Measurements from ENCODE around the gene SLC20A1.

Gene SLC20A1

GRCh38 chr2:112656679-112657078 is 10.9 kb downstream of the SLC20A1 start:
- peaks cover 80% of the 10 kb centered on the region for H3K36me3 ChIP-seq (ENCODE audit: low read length)
- H3K9me3 ChIP-seq (ENCODE audit: insufficient read depth, low read length), result no peaks in the 10 kb centered on the region
- peaks cover 7% of the 10 kb centered on the region; the same call in 1 of the 2 replicates for H4K20me1 ChIP-seq (ENCODE audit: low read depth, low read length)
- H3K27me3 ChIP-seq (ENCODE audit: low read length), result no peaks in the 10 kb centered on the region
- H3K9me2 ChIP-seq (replicated peaks; ENCODE audit: insufficient read depth, low read length), result no peaks in the 10 kb centered on the region
- H3K9ac ChIP-seq (ENCODE audit: low read length), result no peak overlapping the region
- H3F3A ChIP-seq (ENCODE audit: insufficient read depth), result peaks cover 20% of the 10 kb centered on the region
- H3K79me2 ChIP-seq (ENCODE audit: insufficient read depth, low read length), result peaks cover 60% of the 10 kb centered on the region
- no peak overlapping the region for H3K4me2 ChIP-seq (ENCODE audit: low read depth, low read length, poor library complexity, severe bottlenecking)
- no peak for TF ChIP-seq CTCF (IDR thresholded peaks at IDR 0.05; ENCODE audit: insufficient read depth, low read length, poor library complexity, severe bottlenecking)
- no peak for TF ChIP-seq EZH2phosphoT487 (conservative IDR thresholded peaks at IDR 0.05; ENCODE audit: low read length)
- H2AFZ ChIP-seq (ENCODE audit: low read depth, low read length, severe bottlenecking), result no peak overlapping the region
- H3K27ac ChIP-seq (ENCODE audit: low read depth, low read length), result no peak overlapping the region
- H3K4me3 ChIP-seq (ENCODE audit: insufficient read depth, low read length, poor library complexity, severe bottlenecking), result no peak overlapping the region

GRCh38 chr2:112658301-112658700 is 12.6 kb downstream of the SLC20A1 start:
- Histone ChIP-seq H3K27me3 (ENCODE audit: low read length) (no peaks in the 10 kb centered on the region), H3K4me3 (ENCODE audit: insufficient read depth, low read length, poor library complexity, severe bottlenecking) (no peak overlapping the region), H3K36me3 (ENCODE audit: low read length) (peaks cover 73% of the 10 kb centered on the region), H3K9me3 (ENCODE audit: insufficient read depth, low read length) (no peaks in the 10 kb centered on the region), H3K9ac (ENCODE audit: low read length) (no peak overlapping the region), H3K4me2 (ENCODE audit: low read depth, low read length, poor library complexity, severe bottlenecking) (no peak overlapping the region), H4K20me1 (ENCODE audit: low read depth, low read length) (no peaks in the 10 kb centered on the region; the same call in 1 of the 2 replicates), H3F3A (ENCODE audit: insufficient read depth) (peaks cover 24% of the 10 kb centered on the region), H3K27ac (ENCODE audit: low read depth, low read length) (no peak overlapping the region), H3K79me2 (ENCODE audit: insufficient read depth, low read length) (peaks cover 47% of the 10 kb centered on the region), H3K9me2 (replicated peaks; ENCODE audit: insufficient read depth, low read length) (no peaks in the 10 kb centered on the region), H2AFZ (ENCODE audit: low read depth, low read length, severe bottlenecking) (no peak overlapping the region)
- no peak for TF ChIP-seq EZH2phosphoT487 (conservative IDR thresholded peaks at IDR 0.05; ENCODE audit: low read length)
- no peak for TF ChIP-seq CTCF (IDR thresholded peaks at IDR 0.05; ENCODE audit: insufficient read depth, low read length, poor library complexity, severe bottlenecking)

- Histone ChIP-seq H2AFZ (ENCODE audit: low read depth, low read length, severe bottlenecking) (no peak overlapping the region), H3K4me2 (ENCODE audit: low read depth, low read length, poor library complexity, severe bottlenecking) (no peak overlapping the region), H3K36me3 (ENCODE audit: low read length) (peaks cover 74% of the 10 kb centered on the region), H3K9me2 (replicated peaks; ENCODE audit: insufficient read depth, low read length) (no peaks in the 10 kb centered on the region), H3K27ac (ENCODE audit: low read depth, low read length) (no peak overlapping the region), H4K20me1 (ENCODE audit: low read depth, low read length) (no peaks in the 10 kb centered on the region; the same call in 1 of the 2 replicates), H3F3A (ENCODE audit: insufficient read depth) (peaks cover 21% of the 10 kb centered on the region), H3K9ac (ENCODE audit: low read length) (no peak overlapping the region), H3K79me2 (ENCODE audit: insufficient read depth, low read length) (peaks cover 45% of the 10 kb centered on the region), H3K27me3 (ENCODE audit: low read length) (no peaks in the 10 kb centered on the region), H3K9me3 (ENCODE audit: insufficient read depth, low read length) (no peaks in the 10 kb centered on the region), H3K4me3 (ENCODE audit: insufficient read depth, low read length, poor library complexity, severe bottlenecking) (no peak overlapping the region)
- TF ChIP-seq EZH2phosphoT487 (conservative IDR thresholded peaks at IDR 0.05; ENCODE audit: low read length) (no peak), CTCF (IDR thresholded peaks at IDR 0.05; ENCODE audit: insufficient read depth, low read length, poor library complexity, severe bottlenecking) (no peak)
Observed at GRCh38 chr2:112658839-112659667, 13.3 kb downstream of the SLC20A1 start.

All from SU-DHL-6 (cell line).